Epithelial cell of esophagus (primary cell): Measurements from ENCODE around the gene SND1.

ENCODE experiments used
- DNase-seq: peaks from one replicate; pipeline ENCODE4 v3.0.0; 2010; ENCODE audit warnings: low read depth
- H3K4me3 ChIP-seq: 2 replicates; pipeline ENCODE4 v1.5.1; 2011; ENCODE audit warnings: mild to moderate bottlenecking, low read length, control low read depth
- CTCF ChIP-seq: IDR thresholded peaks from 2 replicates; pipeline ENCODE4 v1.5.1; 2011; ENCODE audit warnings: low read depth, mild to moderate bottlenecking, low read length, control low read depth, inconsistent platforms; ENCODE audit not compliant: insufficient read depth; ENCODE audit errors: missing control alignments

SND1 gene

GRCh38 chr7:127794136-127794535 lies 142.1 kb downstream of the SND1 start:
- no peak for TF ChIP-seq CTCF
- no peak for DNase-seq
- H3K4me3 ChIP-seq = no peak overlapping the region

GRCh38 chr7:127794551-127794950 lies 142.6 kb downstream of the SND1 start:
- no peak for DNase-seq
- H3K4me3 ChIP-seq = no peak overlapping the region
- TF ChIP-seq CTCF = no peak

GRCh38 chr7:127798023-127798422 lies 146.0 kb downstream of the SND1 start:
- no peak for TF ChIP-seq CTCF
- no peak overlapping the region for H3K4me3 ChIP-seq
- DNase-seq = peak; percentile 27

- H3K4me3 ChIP-seq = no peak overlapping the region
- DNase-seq = no peak
- no peak for TF ChIP-seq CTCF
Observed at GRCh38 chr7:127798769-127799372, 146.9 kb downstream of the SND1 start.

- TF ChIP-seq CTCF = no peak
- no peak for DNase-seq
- H3K4me3 ChIP-seq = no peak overlapping the region
Observed at GRCh38 chr7:127799535-127800305, 147.7 kb downstream of the SND1 start.

- TF ChIP-seq CTCF = no peak
- H3K4me3 ChIP-seq = no peak overlapping the region
Observed at GRCh38 chr7:127802845-127803244, 150.9 kb downstream of the SND1 start.

GRCh38 chr7:127803626-127804025 lies 151.6 kb downstream of the SND1 start:
- H3K4me3 ChIP-seq = no peak overlapping the region
- no peak for TF ChIP-seq CTCF
- DNase-seq = peak; percentile 46

More at GRCh38 chr7:127802845-127803244, 150.9 kb downstream of the SND1 start:
- DNase-seq = no peak
